ENCODE results near the gene SMARCC1. TPM values are rescaled to one million over a fixed set of nuclear protein-coding genes. Genes with fewer than 3 reads are reported as not detected.

SMARCC1 gene
- total RNA-seq, 1 experiment from 2014 or later: 84.2 TPM

- in situ Hi-C loops (cut with HindIII; ENCODE audit: low pct_unique_long_range_greater_than_20kb, low sequenced_read_pairs) (no loop called here), intact Hi-C loops (cut with micrococcal nuclease; ENCODE audit: unreplicated experiment) (no loop called here)
- no peak overlapping the region for H3K27ac ChIP-seq (ENCODE audit: low read length)
- no peaks in the 10 kb centered on the region for H3K4me1 ChIP-seq (ENCODE audit: control insufficient read depth, insufficient read depth, low read length)
- TF ChIP-seq TCF7L2 (IDR thresholded peaks at IDR 0.05; ENCODE audit: low read depth, low read length) (no peak), POLR2AphosphoS5 (IDR thresholded peaks at IDR 0.05; ENCODE audit: low read depth, low read length) (no peak), SIN3A (IDR thresholded peaks at IDR 0.05; ENCODE audit: borderline replicate concordance, insufficient read depth, low read depth, low read length) (no peak), CTCF (IDR thresholded peaks at IDR 0.05) (no peak)
- TF ChIP-seq, protein P1, sequence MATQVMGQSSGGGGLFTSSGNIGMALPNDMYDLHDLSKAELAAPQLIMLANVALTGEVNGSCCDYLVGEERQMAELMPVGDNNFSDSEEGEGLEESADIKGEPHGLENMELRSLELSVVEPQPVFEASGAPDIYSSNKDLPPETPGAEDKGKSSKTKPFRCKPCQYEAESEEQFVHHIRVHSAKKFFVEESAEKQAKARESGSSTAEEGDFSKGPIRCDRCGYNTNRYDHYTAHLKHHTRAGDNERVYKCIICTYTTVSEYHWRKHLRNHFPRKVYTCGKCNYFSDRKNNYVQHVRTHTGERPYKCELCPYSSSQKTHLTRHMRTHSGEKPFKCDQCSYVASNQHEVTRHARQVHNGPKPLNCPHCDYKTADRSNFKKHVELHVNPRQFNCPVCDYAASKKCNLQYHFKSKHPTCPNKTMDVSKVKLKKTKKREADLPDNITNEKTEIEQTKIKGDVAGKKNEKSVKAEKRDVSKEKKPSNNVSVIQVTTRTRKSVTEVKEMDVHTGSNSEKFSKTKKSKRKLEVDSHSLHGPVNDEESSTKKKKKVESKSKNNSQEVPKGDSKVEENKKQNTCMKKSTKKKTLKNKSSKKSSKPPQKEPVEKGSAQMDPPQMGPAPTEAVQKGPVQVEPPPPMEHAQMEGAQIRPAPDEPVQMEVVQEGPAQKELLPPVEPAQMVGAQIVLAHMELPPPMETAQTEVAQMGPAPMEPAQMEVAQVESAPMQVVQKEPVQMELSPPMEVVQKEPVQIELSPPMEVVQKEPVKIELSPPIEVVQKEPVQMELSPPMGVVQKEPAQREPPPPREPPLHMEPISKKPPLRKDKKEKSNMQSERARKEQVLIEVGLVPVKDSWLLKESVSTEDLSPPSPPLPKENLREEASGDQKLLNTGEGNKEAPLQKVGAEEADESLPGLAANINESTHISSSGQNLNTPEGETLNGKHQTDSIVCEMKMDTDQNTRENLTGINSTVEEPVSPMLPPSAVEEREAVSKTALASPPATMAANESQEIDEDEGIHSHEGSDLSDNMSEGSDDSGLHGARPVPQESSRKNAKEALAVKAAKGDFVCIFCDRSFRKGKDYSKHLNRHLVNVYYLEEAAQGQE (IDR thresholded peaks at IDR 0.05; ENCODE audit: insufficient read depth in 1 of 2, low read depth in 2 of 2, low read length in 1 of 2): no peak
- no peak for DNase-seq (ENCODE audit: low read depth, low spot score)
- H3K36me3 ChIP-seq (ENCODE audit: control insufficient read depth, insufficient read depth, low read length): no peaks in the 10 kb centered on the region
- no peak overlapping the region for H3K4me3 ChIP-seq (ENCODE audit: low read depth in 2 of 2, low read length in 2 of 2)
- ChIA-PET POLR2A (no interaction called here), CTCF (no interaction called here)
- no peaks in the 10 kb centered on the region for H3K9me3 ChIP-seq (ENCODE audit: control insufficient read depth, insufficient read depth, low read depth, low read length)
- BruUV-seq (replicated peaks): no TSS peak
- no peak for ATAC-seq
- H3K27me3 ChIP-seq (ENCODE audit: control insufficient read depth, insufficient read depth, low read length): no peaks in the 10 kb centered on the region
Measured at GRCh38 chr3:47536221-47536891, 245.3 kb downstream of the SMARCC1 start.

Other genes starting within 250 kb of the SMARCC1 start
- gene CSPG5, start 203.0 kb downstream of the SMARCC1 start, total RNA-seq (2021; ENCODE audit: unreplicated experiment): 3.2 TPM
- gene DHX30, start 21.2 kb upstream of the SMARCC1 start, total RNA-seq (2021; ENCODE audit: unreplicated experiment): 65.1 TPM
- 150 TPM for gene MAP4, start 234.5 kb upstream of the SMARCC1 start, total RNA-seq (2021; ENCODE audit: unreplicated experiment)

Data from Panc1 (cell line).